GM18861 (cell line): ENCODE results near the gene PDE4B.

Experiments used
- ATAC-seq: cut with Tn5 transposase; IDR thresholded peaks from one replicate; pipeline ENCODE4 v1.9.1; 2021; ENCODE audit not compliant: unreplicated experiment

PDE4B gene

DNA sequence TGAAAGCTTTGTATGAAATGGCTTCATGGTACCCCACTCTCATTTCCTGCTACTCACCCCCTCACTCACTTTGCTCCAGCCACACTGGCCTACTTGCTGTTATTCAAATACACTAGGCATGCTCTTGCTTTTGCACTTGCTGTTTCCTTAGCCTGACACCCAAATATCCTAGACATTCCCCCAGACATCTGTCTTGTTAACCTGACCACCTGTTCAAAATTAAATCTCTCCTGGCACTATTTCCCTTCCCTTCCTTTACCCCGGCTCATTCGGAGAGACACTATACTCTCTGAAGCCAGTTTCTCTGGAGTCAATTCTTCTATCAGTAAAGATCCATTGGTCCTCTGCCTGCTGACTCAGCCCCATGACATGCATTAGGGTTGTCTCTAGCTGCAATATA lies 435.3 kb downstream of the PDE4B start:
- ATAC-seq: no peak

- no peak for ATAC-seq
These were observed 438.5 kb downstream of the PDE4B start for GRCh38 chr1:66231217-66231616.

DNA sequence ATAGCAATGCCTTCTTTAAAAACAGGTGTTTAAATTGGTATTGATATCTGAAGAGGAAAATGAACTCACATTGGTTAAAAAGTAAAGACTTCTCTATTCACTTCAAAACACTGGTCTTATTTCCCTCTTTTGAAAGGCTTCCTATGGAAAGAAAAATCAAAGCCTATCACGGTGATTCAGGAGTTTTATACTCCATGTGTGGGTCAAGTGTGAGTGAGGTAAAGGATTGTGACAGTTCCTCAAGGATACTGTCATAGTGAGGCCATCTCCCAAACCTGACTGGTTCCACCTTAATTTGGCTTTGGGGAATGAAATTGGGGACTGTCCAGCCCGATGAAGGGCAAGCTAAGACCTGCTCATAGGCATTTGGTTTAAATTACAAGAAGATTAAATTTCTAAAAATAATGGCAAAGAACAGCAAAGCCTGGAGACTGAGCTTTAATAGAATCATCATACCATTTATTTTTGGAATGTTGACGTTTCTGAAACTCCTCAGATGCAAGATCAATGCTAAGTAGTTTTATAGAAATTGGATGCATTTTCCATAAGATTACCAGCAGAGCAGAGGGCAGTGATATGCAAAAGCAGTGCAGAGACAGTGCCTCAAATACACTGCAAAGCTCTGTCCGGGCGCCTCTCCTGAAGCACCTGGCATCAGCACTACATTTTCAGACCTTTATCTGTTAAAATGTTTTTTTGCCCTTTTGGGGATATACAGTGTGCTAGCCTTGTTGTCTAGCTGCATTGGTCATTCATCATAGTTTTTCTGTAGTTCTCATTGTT lies 439.2 kb downstream of the PDE4B start:
- ATAC-seq: no peak

- ATAC-seq: no peak
These were observed 444.3 kb downstream of the PDE4B start for GRCh38 chr1:66237042-66237441.

DNA sequence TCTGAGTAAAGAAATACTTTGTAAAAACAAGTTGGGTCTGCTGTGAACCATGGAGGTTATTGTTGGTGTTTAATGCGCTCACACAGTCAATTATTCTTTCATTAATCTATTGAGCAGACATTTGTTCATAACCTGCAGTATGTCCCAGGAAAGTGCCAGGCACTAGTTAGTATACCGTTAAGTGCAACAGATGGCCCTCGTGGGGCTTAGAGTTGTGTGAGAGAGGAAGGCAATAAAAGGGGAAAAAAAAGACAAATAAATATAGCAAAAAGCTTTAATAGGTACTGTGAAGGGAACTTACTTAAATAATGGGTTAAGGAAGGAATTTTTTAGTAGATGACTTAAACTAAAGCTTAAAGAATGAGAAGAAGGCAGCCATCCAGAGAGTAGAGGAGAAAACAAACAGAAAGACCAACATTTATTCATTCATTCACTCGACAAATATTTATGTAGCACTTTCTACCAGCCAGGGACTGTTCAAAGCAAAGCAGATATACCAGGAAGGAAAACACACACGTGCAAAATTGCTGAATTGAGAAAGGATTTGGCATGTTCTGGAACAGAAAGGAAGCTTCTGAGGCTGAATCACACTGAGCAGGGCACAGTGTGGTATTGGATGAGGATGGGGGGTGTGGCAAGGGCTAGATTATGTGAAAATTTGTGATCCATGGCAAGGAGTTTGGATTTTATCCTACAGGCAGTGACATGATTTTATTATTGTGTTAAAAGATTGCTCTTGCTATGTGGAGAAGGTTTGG lies 445.2 kb downstream of the PDE4B start:
- ATAC-seq: no peak

DNA sequence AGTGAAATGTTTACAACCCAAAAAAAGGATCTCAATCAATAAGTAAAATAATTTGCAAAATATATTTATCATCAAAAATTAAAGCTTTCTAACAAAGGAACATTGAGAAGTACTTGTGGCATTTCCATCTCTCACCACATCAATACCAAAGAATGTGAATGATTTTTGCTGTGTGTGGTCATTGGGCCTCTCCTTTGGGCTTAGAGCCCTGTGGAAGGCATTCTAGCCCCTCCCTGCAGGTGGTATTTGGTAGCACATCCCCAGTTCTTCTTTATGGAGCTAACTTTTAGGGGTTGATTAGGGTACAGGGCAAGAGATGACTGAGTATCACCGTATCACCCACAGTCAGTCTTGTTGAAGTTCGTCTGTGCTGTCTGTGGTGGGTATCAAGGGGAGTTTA lies 447.1 kb downstream of the PDE4B start:
- ATAC-seq: no peak

DNA sequence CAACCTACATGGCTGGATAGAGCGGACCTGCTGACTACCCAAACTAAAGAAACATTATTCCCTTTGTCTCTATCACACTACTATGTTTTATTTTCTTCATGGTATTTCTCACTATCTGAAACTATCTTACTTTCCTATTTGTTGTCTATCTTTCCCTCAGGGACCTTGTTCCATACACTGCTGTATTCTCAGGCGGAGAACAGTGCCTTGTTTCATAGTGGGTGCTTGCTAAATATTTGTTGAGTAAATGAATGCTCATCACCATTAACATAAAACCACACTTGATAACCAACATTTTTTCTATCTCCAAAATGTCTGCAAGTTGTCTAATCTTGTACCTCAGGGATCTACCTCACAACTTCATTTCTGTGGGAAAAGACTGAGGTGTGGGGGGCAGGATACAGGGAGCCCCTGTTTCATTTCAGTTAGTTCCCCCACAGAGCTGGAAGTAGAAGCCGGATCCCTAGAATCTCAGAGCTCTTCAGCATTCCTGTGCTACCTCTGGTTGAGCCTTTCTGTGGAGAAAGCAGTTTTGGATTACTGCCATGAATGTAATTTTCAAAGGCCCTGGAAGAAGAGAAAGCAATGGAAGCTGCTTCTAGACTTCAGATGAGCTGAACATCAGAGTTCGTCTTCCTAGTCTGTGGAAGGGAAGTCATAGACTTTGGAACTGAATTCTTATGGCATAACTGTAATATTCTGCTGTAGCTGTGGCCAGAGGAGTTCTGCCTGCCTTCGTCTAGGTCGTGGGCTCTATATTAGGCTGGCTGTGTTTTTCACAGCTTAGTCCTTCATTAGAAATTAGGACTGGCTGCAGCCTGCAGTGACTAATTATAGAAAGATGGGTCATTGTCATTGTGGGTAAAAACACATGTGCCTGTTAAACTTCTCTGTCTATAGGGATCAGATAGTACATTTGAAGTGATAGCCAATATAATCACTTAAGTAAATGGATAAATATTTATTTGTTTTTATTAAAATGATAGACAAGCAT lies 448.1 kb downstream of the PDE4B start:
- ATAC-seq: no peak

- peak; percentile 64 for ATAC-seq
These were observed 450.2 kb downstream of the PDE4B start for GRCh38 chr1:66242646-66243547.

- peak; percentile 46 for ATAC-seq
These were observed 450.9 kb downstream of the PDE4B start for GRCh38 chr1:66243548-66244130.

GRCh38 chr1:66244429-66244828 lies 451.7 kb downstream of the PDE4B start:
- no peak for ATAC-seq

DNA sequence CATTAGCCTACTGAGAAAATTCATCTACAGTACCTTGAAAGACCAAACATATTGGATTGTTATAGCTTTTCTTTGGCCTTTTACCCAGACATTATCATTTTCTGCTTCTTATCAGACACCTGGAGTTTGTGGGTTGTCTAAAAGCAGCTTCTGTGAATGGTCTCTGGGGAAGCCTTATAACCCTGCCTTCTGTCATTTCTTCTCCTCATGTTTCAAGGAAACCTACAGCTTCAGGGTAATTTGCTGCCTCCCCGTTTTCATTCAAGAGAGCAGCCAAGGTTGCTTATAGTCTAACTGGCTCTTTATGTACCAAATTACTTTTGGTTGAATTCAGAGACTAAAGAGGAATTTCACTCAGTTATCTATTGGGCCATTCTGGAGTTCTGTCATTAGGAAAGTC lies 453.0 kb downstream of the PDE4B start:
- no peak for ATAC-seq

DNA sequence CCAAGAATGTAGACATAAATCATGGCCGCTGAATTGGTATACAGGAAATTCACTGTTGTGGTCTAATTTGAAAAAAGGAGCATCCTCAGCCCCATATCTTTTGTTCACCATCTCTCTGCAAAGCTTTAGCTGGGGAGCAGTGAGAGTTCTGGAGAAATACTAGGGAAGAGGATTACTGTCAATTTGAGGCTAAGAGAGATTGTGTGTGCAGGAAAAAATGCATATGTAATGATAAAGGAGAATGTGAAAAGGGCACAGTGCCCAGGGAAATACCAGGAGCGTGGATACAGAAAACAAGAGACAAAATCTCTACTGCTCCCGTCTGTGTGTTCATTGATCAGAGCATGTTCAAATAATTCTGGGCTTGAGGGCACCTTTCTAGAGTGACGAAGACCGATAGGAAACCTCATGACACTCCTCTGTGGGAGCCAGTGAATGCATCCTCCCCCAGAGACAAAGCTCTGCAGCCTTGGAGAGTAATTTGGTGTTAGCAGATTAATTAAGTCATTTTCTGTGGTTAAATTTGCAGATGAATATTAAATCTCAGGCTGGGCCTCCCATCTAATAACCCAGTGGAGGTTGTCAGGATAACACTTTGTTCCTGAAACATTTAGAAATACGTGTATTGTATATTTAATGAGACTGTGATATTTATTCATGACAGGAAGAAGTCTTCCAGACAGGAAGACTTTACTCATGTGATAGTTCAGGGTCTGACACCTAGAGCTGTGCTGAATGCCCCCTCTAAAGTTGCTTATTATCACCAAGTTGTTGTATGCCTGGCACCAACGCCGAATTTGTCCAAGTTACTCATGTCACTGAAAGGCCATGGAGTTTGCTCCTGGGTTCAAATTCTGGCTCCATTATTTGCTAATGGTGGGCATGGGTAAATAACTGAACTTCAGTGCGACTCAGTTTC lies 453.9 kb downstream of the PDE4B start:
- no peak for ATAC-seq

DNA sequence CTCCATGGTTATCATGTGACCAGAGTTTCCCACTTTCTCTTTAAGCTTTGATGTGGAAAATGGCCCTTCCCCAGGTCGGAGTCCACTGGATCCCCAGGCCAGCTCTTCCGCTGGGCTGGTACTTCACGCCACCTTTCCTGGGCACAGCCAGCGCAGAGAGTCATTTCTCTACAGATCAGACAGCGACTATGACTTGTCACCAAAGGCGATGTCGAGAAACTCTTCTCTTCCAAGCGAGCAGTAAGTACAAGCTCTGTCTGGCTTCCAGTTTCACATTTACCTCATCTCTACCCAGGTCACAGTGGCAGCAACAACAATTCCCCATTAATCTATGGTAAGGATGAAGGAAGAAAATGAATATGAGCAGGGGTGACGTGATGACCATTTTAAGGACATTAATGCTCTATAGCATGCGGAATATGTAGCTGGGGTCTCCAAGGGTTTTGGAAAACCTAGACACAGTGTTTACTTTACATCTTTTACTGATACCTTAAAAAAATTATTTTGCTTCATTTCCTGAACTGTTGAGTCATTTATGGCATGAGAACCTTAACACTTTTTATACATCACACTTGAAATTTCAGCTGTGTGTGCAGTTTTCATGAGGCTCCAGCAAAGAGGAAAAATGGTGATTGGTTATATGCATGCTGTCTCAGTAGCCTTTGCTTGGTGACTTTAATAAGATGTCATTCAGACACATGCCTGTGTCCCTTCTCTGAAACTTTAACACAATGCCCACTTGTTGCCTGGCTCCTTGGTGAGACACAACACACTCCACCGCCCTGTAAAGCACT lies 454.9 kb downstream of the PDE4B start:
- ATAC-seq: peak; percentile 61

DNA sequence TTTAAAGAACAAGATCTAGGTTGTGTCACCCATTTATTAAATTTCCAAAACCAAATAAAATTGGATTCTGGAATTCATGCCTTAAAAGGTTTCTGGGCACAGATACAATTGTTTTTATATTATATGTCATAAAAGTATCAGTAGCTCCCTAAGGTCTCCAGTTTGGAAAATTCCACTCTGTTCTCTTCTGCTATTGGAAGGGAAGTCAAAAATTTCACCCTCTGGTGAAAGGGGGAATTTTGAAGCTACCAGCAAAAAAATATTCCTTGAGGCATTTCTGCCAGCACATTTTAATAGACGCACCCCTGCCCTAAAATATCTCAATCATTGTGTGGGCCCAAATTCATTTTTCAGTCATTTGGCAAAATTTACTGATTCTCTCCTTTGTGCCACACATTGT lies 455.6 kb downstream of the PDE4B start:
- ATAC-seq: no peak

- no peak for ATAC-seq
These were observed 456.1 kb downstream of the PDE4B start for GRCh38 chr1:66248746-66249145.

- ATAC-seq: no peak
These were observed 457.4 kb downstream of the PDE4B start for GRCh38 chr1:66250075-66250474.

DNA sequence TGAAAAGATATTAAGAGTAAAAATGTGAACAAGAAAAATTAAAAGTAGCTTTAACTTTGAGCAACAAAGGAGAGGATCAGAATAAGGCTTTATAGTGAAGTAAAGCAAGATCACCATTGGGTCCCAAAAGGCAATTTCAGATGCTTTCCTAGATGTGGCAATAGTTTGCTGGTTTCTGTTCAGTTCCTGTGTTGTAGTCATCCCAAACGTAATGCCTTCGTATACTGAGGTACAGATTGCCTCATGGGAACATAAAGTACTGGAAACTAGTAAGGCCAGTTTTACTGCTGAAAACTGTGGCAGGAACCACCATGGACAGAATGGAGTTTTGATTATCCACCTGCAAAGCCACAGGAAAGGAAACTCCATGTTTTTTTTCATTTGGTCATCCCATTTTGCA lies 457.8 kb downstream of the PDE4B start:
- ATAC-seq: no peak

DNA sequence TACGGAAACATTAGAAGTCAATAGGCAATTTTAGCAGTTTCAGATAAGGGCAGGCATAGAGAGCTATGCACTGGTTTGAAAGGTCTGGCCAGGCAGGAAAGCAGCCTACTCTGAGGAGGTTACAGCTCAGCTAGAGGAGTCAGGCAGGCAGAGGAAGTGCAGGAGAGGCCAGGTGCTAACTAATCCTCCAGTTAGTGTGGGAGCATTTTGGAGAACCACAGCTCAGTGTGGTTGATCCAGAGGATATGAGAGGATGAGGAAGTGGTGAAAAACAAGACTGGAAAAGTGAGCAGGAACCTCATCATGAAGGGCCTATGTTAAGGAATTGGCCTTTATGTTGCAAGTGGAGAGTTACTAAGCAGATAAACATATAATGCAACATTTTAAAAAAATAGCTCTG lies 458.9 kb downstream of the PDE4B start:
- ATAC-seq: no peak
